Loucy (cell line): Measurements from ENCODE around the gene SLC29A1.
"Not testable (repeated sequence)": the region's sequence is repeated elsewhere in the genome, so short reads cannot be mapped to it uniquely, and the experiment has no call there.

Experiments used
- H2AFZ ChIP-seq: fragments of 200-600 bp; sonication (generic); 2 replicates; pipeline ENCODE4 v1.6.0; 2016; ENCODE audit warnings: antibody characterized with exemption, mild to moderate bottlenecking, low read length, moderate library complexity
- H3F3A ChIP-seq: fragments of 200-600 bp; 2 replicates; pipeline ENCODE4 v1.6.0; 2016; ENCODE audit warnings: antibody characterized with exemption, low read depth, mild to moderate bottlenecking
- H3K27me3 ChIP-seq: fragments of 200-600 bp; sonication (generic); 2 replicates; pipeline ENCODE4 v1.6.1; 2014; ENCODE audit warnings: low read length, mild to moderate bottlenecking; ENCODE audit not compliant: insufficient read depth, poor library complexity, severe bottlenecking
- H3K36me3 ChIP-seq: fragments of 200-600 bp; sonication (generic); 2 replicates; pipeline ENCODE4 v1.6.1; 2016; ENCODE audit warnings: low read length; ENCODE audit not compliant: insufficient read depth
- H3K4me1 ChIP-seq: fragments of 200-600 bp; sonication (generic); 2 replicates; pipeline ENCODE4 v1.5.1; 2014; ENCODE audit warnings: low read length, mild to moderate bottlenecking; ENCODE audit not compliant: insufficient read depth, poor library complexity, severe bottlenecking
- H3K4me2 ChIP-seq: fragments of 200-600 bp; sonication (generic); 2 replicates; pipeline ENCODE4 v1.6.0; 2014; ENCODE audit warnings: antibody characterized with exemption, low read length, low read depth, mild to moderate bottlenecking; ENCODE audit not compliant: poor library complexity, severe bottlenecking
- H3K4me3 ChIP-seq: fragments of 200-600 bp; sonication (generic); 2 replicates; pipeline ENCODE4 v1.5.1; 2014; ENCODE audit warnings: low read length, mild to moderate bottlenecking, mixed read lengths; ENCODE audit not compliant: poor library complexity, severe bottlenecking
- H3K79me2 ChIP-seq: fragments of 200-600 bp; sonication (generic); 2 replicates; pipeline ENCODE4 v1.6.1; 2014; ENCODE audit warnings: low read length; ENCODE audit not compliant: insufficient read depth
- H3K9ac ChIP-seq: fragments of 200-600 bp; sonication (generic); 2 replicates; pipeline ENCODE4 v1.6.0; 2014; ENCODE audit warnings: mild to moderate bottlenecking, low read depth, low read length, moderate library complexity; ENCODE audit not compliant: poor library complexity, severe bottlenecking
- H3K9me2 ChIP-seq: fragments of 200-600 bp; sonication (generic); replicated peaks from 2 replicates; pipeline ENCODE4 v1.6.1; 2016; ENCODE audit warnings: low read depth, low read length, mixed read lengths
- H3K9me3 ChIP-seq: fragments of 200-600 bp; sonication (generic); 2 replicates; pipeline ENCODE4 v1.6.1; 2014; ENCODE audit warnings: mild to moderate bottlenecking, antibody characterized with exemption, low read length, low read depth; ENCODE audit not compliant: insufficient read depth
- H4K20me1 ChIP-seq: fragments of 200-600 bp; sonication (generic); 2 replicates; pipeline ENCODE4 v1.6.0; 2014; ENCODE audit warnings: antibody characterized with exemption, low read length, mild to moderate bottlenecking; ENCODE audit not compliant: insufficient read depth, poor library complexity, severe bottlenecking
- EZH2phosphoT487 ChIP-seq: fragments of 200-600 bp; IDR thresholded peaks from 2 replicates; pipeline ENCODE4 v1.6.1; 2018; ENCODE audit warnings: antibody characterized with exemption, mild to moderate bottlenecking, moderate library complexity, borderline replicate concordance
- TF ChIP-seq, protein P1 (sequence below): fragments of 200-600 bp; sonication (generic); conservative IDR thresholded peaks from 2 replicates; pipeline ENCODE4 v1.5.1; 2014; ENCODE audit warnings: mild to moderate bottlenecking, antibody characterized with exemption, low read length

SLC29A1 gene

DNA sequence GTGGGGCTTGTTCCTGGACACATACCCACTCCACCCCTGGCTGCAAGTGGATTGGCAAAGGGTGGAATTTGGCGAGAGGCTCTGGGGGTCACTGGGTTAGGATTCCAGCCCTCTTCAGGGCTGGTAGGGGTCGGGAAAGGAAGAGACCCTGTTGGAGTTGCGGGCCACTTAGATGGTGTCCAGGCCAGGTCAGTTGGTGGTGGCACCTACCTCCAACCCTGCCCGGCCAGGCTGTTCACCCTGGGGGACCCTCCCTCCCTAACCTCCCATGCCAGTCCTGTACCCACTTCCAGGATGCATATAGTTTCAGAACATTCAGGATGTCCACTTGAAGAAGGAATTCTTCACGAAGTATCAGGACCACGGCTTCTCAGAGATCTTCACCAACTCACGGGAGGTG, 43.7 kb upstream of the SLC29A1 start:
- Histone ChIP-seq H2AFZ (no peak overlapping the region), H3K4me1 (peaks cover 13% of the 10 kb centered on the region), H3F3A (no peaks in the 10 kb centered on the region), H3K9me3 (no peaks in the 10 kb centered on the region), H4K20me1 (no peaks in the 10 kb centered on the region), H3K79me2 (no peaks in the 10 kb centered on the region), H3K4me2 (no peak overlapping the region), H3K9me2 (no peaks in the 10 kb centered on the region), H3K36me3 (no peaks in the 10 kb centered on the region), H3K9ac (no peak overlapping the region), H3K4me3 (no peak overlapping the region), H3K27me3 (no peaks in the 10 kb centered on the region)
- TF ChIP-seq EZH2phosphoT487, result no peak
- TF ChIP-seq, protein P1, sequence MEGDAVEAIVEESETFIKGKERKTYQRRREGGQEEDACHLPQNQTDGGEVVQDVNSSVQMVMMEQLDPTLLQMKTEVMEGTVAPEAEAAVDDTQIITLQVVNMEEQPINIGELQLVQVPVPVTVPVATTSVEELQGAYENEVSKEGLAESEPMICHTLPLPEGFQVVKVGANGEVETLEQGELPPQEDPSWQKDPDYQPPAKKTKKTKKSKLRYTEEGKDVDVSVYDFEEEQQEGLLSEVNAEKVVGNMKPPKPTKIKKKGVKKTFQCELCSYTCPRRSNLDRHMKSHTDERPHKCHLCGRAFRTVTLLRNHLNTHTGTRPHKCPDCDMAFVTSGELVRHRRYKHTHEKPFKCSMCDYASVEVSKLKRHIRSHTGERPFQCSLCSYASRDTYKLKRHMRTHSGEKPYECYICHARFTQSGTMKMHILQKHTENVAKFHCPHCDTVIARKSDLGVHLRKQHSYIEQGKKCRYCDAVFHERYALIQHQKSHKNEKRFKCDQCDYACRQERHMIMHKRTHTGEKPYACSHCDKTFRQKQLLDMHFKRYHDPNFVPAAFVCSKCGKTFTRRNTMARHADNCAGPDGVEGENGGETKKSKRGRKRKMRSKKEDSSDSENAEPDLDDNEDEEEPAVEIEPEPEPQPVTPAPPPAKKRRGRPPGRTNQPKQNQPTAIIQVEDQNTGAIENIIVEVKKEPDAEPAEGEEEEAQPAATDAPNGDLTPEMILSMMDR, result no peak

- Histone ChIP-seq H3K79me2 (no peaks in the 10 kb centered on the region), H4K20me1 (no peaks in the 10 kb centered on the region), H3K4me3 (no peak overlapping the region), H3K4me1 (peaks cover 13% of the 10 kb centered on the region), H3K9me3 (no peaks in the 10 kb centered on the region), H3K9ac (no peak overlapping the region), H3K27me3 (no peaks in the 10 kb centered on the region), H3K36me3 (no peaks in the 10 kb centered on the region), H3K9me2 (no peaks in the 10 kb centered on the region), H3K4me2 (no peak overlapping the region), H3F3A (no peaks in the 10 kb centered on the region), H2AFZ (no peak overlapping the region)
- TF ChIP-seq, protein P1, result no peak
- no peak for TF ChIP-seq EZH2phosphoT487
These were observed 43.0 kb upstream of the SLC29A1 start for GRCh38 chr6:44180406-44180805.

DNA sequence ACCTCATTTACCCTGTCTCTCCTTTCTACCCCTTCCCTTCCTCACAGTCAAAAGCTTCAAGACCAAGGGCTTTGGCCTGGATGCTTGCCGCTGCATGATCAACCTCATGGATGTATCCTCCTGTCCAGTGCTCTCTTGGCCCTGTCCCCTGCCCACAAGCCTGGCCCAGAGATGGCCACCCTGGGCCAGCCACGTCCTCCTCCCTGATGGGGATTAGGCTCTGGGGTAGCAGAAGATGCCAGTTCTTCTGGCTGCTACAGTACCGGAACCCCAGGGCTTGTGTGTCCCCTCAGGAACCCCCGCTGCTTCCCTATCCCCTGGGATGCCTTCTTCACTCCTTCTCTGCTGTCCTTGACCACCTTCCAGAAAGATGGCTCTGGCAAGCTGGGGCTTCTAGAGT, 42.5 kb upstream of the SLC29A1 start:
- Histone ChIP-seq H3K36me3 (no peaks in the 10 kb centered on the region), H2AFZ (no peak overlapping the region), H4K20me1 (no peaks in the 10 kb centered on the region), H3F3A (no peaks in the 10 kb centered on the region), H3K9me3 (no peaks in the 10 kb centered on the region), H3K9ac (no peak overlapping the region), H3K79me2 (no peaks in the 10 kb centered on the region), H3K4me3 (no peak overlapping the region), H3K27me3 (no peaks in the 10 kb centered on the region), H3K4me1 (peaks cover 13% of the 10 kb centered on the region), H3K9me2 (no peaks in the 10 kb centered on the region), H3K4me2 (no peak overlapping the region)
- TF ChIP-seq, protein P1, result no peak

DNA sequence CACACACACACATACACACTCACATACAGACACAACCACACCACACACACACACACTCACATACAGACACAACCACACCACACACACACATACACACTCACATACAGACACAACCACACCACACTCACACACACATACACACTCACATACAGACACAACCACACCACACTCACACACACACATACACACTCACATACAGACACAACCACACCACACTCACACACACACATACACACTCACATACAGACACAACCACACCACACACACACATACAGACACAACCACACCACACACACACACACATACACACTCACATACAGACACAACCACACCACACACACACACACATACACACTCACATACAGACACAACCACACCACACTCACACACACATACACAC, 41.6 kb upstream of the SLC29A1 start:
- not testable (repeated sequence) for H3K9me2 ChIP-seq, H3K9me3 ChIP-seq, H3K79me2 ChIP-seq, H3K27me3 ChIP-seq, H3K4me1 ChIP-seq, H3K4me3 ChIP-seq, H4K20me1 ChIP-seq, H3K36me3 ChIP-seq, H2AFZ ChIP-seq, H3K9ac ChIP-seq, H3K4me2 ChIP-seq, H3F3A ChIP-seq
